Activated CD4-positive, CD25-positive, alpha-beta regulatory T cell (primary cell): ENCODE results near the gene CDK5R2.

Experiments used
- DNase-seq, 4 experiments: peaks; one replicate each; lab custom pipeline; 2025; lab: John Stamatoyannopoulos, UW

The CDK5R2 gene

GRCh38 chr2:218988164-218988563 is 28.7 kb downstream of the CDK5R2 start:
- no peak for DNase-seq

GRCh38 chr2:218988650-218989049 is 29.2 kb downstream of the CDK5R2 start:
- DNase-seq = no peak

DNA sequence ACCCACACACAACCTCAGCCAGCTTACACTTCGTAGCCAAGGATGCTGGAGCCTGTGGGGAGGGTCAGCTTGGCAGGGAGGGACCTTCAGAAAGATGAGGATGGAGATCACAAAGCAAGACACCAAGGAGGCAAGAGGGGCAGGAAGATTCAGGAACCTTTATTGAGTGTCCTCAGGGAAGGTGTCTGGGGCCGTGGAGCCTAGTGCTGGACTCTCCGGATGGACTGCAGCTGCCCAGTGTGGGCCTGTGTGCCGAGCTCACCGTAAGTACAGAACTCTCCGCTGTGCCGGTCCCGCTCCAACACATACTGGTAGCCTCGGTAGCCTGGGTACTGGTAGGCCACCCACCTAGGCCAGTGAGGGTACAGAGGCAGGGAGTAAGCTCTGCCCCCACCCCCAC is 30.6 kb downstream of the CDK5R2 start:
- DNase-seq = no peak

DNA sequence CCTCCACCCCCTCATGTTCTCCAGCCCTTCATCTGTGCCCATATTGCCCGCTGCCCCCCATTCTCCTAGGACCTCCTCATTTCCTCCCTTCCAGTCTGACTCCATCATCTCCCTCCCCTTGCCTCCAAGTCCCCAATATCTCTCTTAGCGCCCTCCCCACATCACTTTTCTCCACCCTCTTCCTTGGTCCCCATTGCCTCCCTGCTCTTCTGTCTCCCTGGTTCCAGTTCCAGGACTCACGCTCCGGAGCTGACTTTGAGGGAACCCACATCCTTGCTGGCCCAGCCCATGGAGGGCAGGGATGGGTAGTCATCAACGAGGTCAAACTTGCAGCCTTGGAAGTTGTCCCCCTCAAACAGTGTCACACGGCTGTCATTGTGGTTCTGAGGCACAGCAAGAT is 31.1 kb downstream of the CDK5R2 start:
- DNase-seq = no peak

GRCh38 chr2:218991674-218992168 is 32.3 kb downstream of the CDK5R2 start:
- no peak for DNase-seq

DNA sequence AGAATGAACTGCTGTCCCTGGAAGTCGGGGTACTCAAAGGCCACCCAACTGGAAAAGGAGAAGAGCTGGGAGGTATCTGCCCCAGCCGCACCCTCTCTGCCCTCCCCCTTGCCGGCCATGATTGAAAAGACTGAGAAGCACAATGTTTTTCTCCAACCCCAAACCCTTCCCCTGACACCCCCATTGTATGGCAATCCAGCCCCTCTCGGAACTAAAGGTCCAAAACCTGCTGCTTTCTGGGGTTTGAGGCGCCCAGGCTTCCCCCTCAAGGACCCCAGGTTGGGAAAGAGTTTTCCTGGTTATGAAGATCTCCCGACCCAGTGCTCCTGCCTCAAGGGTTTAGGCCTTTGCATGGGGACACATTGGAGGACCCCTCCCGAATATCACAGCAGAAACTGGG is 32.7 kb downstream of the CDK5R2 start:
- DNase-seq = no peak

GRCh38 chr2:218992703-218993344 is 33.4 kb downstream of the CDK5R2 start:
- no peak for DNase-seq

- no peak for DNase-seq
Measured at GRCh38 chr2:218993345-218994315, 34.2 kb downstream of the CDK5R2 start, which contains the start of gene CRYBA2. TSS of gene CRYBA2 (minus strand) at chr2:218993422. CDS start at chr2:218993176, 246 bp downstream.

- no peak for DNase-seq
Measured at GRCh38 chr2:218995561-218995960, 36.1 kb downstream of the CDK5R2 start.

- DNase-seq = peak; percentile 35 to 76 (median 53)
Measured at GRCh38 chr2:218995972-218996711, 36.7 kb downstream of the CDK5R2 start.

- no peak for DNase-seq
Measured at GRCh38 chr2:218996937-218997336, 37.5 kb downstream of the CDK5R2 start.

DNA sequence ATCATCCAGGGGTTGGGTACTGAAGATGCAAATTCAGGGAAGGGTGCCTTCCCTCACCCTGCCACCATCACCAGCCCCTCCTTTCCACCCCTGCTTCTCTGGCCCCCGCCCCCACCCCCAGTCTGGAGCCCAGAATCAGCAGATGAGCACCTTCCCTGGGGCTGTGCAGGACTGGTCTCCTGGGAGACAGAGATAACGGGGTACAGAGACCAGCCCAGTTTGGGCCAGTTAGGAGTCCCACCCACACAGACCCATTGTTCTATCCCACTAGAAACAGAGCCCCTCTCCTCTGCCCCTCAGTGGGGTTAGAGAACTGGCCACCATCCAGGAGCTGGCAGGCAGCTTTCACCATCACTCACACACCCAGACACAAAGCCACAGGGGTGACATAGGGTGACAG is 38.3 kb downstream of the CDK5R2 start:
- no peak for DNase-seq

- no peak for DNase-seq
Measured at GRCh38 chr2:218998414-218999002, 39.0 kb downstream of the CDK5R2 start.

- no peak for DNase-seq
Measured at GRCh38 chr2:218999021-218999880, 39.8 kb downstream of the CDK5R2 start.

GRCh38 chr2:218999881-219000568 is 40.6 kb downstream of the CDK5R2 start:
- DNase-seq = no peak

DNA sequence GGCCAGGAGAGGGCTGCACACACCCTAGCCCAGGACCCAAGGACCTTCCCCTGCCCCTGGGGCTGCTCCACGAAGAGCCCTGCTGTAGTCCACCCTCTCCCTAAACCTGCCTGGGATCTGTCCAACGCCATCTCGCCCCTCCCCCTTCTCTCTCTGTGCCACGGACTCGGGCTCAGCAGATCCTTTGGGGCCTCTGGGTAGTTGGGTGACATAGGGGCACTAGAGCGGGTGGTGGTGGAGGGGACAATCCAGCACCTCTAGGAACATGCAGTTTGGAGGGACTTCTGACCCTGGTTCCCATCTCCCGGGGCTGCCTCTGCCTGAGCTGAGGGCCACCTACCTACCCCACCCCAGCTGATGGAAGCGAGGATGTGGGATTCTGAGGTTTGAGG is 41.1 kb downstream of the CDK5R2 start:
- DNase-seq = no peak

DNA sequence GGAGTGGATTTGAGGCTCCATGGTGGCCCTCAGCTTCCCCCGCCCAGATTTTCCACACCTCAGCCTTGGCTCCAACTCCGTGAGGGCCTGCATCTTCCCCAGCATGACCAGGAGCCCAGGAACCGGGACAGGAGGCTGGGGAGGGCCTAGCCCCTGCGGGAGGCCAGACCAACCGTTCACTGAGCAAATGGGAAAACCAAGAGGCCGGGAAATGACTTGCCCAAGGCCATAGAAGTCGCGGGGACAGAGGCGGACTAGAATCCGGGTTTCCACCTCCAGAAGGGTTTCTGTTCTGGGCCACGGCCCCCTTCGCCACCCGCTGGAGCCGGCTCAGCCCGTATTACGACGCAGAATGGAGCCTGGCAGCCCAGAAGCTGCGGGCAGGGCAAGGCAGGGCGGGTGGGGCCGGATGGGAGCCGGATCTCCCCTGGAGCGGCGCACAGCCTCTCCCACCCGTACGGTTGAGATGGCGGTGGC is 41.7 kb downstream of the CDK5R2 start:
- no peak for DNase-seq

- DNase-seq = no peak
Measured at GRCh38 chr2:219001577-219002394, 42.3 kb downstream of the CDK5R2 start.
